GM19025 (cell line): Measurements from ENCODE around the gene CAMSAP2.
A peak's percentile ranks its signal among the peaks of the same experiment; 100 is the strongest.
"Not testable (repeated sequence)": the region's sequence is repeated elsewhere in the genome, so short reads cannot be mapped to it uniquely, and the experiment has no call there.

Source experiments
- ATAC-seq: cut with Tn5 transposase; IDR thresholded peaks from one replicate; pipeline ENCODE4 v1.9.1; 2021; ENCODE audit warnings: mild to moderate bottlenecking, low read depth, moderate library complexity; ENCODE audit not compliant: unreplicated experiment

CAMSAP2 gene

GRCh38 chr1:200738949-200739651 lies 407 bp downstream of the CAMSAP2 start:
- ATAC-seq, result peak; percentile 47

GRCh38 chr1:200739702-200740570 lies 1.2 kb downstream of the CAMSAP2 start:
- no peak for ATAC-seq

GRCh38 chr1:200740571-200741208 lies 2.0 kb downstream of the CAMSAP2 start:
- no peak for ATAC-seq

GRCh38 chr1:200741551-200742207 lies 3.0 kb downstream of the CAMSAP2 start:
- ATAC-seq, result no peak

- ATAC-seq, result no peak
Measured at GRCh38 chr1:200744143-200744542, 5.5 kb downstream of the CAMSAP2 start.

GRCh38 chr1:200749090-200749489 lies 10.4 kb downstream of the CAMSAP2 start:
- ATAC-seq, result no peak

GRCh38 chr1:200750749-200751148 lies 12.1 kb downstream of the CAMSAP2 start:
- ATAC-seq, result not testable (repeated sequence)

- ATAC-seq, result peak; percentile 66
Measured at GRCh38 chr1:200751717-200752116, 13.0 kb downstream of the CAMSAP2 start.

GRCh38 chr1:200753650-200754198 lies 15.0 kb downstream of the CAMSAP2 start:
- no peak for ATAC-seq

- no peak for ATAC-seq
Measured at GRCh38 chr1:200755456-200755855, 16.8 kb downstream of the CAMSAP2 start.

GRCh38 chr1:200762089-200762488 lies 23.4 kb downstream of the CAMSAP2 start:
- no peak for ATAC-seq

GRCh38 chr1:200767321-200767720 lies 28.6 kb downstream of the CAMSAP2 start:
- no peak for ATAC-seq

GRCh38 chr1:200771625-200772555 lies 33.2 kb downstream of the CAMSAP2 start:
- no peak for ATAC-seq

GRCh38 chr1:200774311-200774710 lies 35.6 kb downstream of the CAMSAP2 start:
- no peak for ATAC-seq

GRCh38 chr1:200774735-200775444 lies 36.2 kb downstream of the CAMSAP2 start:
- ATAC-seq, result no peak

GRCh38 chr1:200775850-200776249 lies 37.2 kb downstream of the CAMSAP2 start:
- ATAC-seq, result no peak

- ATAC-seq, result no peak
Measured at GRCh38 chr1:200776949-200777348, 38.3 kb downstream of the CAMSAP2 start.

- ATAC-seq, result no peak
Measured at GRCh38 chr1:200778766-200779165, 40.1 kb downstream of the CAMSAP2 start.

GRCh38 chr1:200779326-200779725 lies 40.6 kb downstream of the CAMSAP2 start:
- no peak for ATAC-seq
